ENCODE data around the gene LSG1. TPM values are rescaled to one million over a fixed set of nuclear protein-coding genes. Genes with fewer than 3 reads are reported as not detected.

LSG1 gene
- total RNA-seq: 10 to 100 TPM; 24.7 to 26.5 TPM

GRCh38 chr3:194671900-194672808 lies at the start of gene LSG1:
TSS of gene LSG1 (minus strand) at chr3:194672191. CDS start at chr3:194672162, 29 bp downstream.
- Mint-ChIP-seq H3K27ac (peak within 1 kb of the TSS; percentile 93), H3K4me1 (peaks cover 55% of the 10 kb centered on the region), H3K9me3 (no peaks in the 10 kb centered on the region), H3K27me3 (peaks cover 3% of the 10 kb centered on the region), H3K36me3 (ENCODE audit: low read depth) (peaks cover 20% of the 10 kb centered on the region), H3K4me3 (peak within 1 kb of the TSS; percentile 96)
- POLR2A ChIA-PET: interaction anchor here (0.8 to 7.6 kb wide), 19 partner anchors 11 to 872 kb away, joined by 3 to 71 read pairs (median 3); partner anchors contain the start of genes FAM43A and XXYLT1
- CTCF ChIA-PET: interaction anchor here (0.9 to 9.4 kb wide), 20 partner anchors 11 to 764 kb away, joined by 3 to 232 read pairs (median 5); partner anchors contain the start of genes FAM43A, TMEM44 and XXYLT1
- DNase-seq: peak; percentile 91

GRCh38 chr3:194720048-194720447 lies 48.1 kb upstream of the LSG1 start:
- CTCF ChIA-PET: interaction anchor here (0.8 kb wide), 1 partner anchor 33 kb away, joined by 3 read pairs; no protein-coding TSS in a partner anchor
- Mint-ChIP-seq H3K27me3 (peaks cover 5% of the 10 kb centered on the region), H3K9me3 (no peaks in the 10 kb centered on the region), H3K4me3 (no peak overlapping the region), H3K4me1 (peaks cover 5% of the 10 kb centered on the region), H3K36me3 (ENCODE audit: low read depth) (no peaks in the 10 kb centered on the region), H3K27ac (no peak overlapping the region)
- POLR2A ChIA-PET: no interaction called here
- no peak for DNase-seq

GRCh38 chr3:194718079-194718478 lies 46.1 kb upstream of the LSG1 start:
- no peak overlapping the region for H3K4me3 Mint-ChIP-seq
- no peak for DNase-seq
- CTCF ChIA-PET: no interaction called here
- POLR2A ChIA-PET: no interaction called here
- H3K27me3 Mint-ChIP-seq: peaks cover 4% of the 10 kb centered on the region
- H3K36me3 Mint-ChIP-seq (ENCODE audit: low read depth): no peaks in the 10 kb centered on the region
- H3K27ac Mint-ChIP-seq: no peak overlapping the region
- peaks cover 6% of the 10 kb centered on the region for H3K4me1 Mint-ChIP-seq
- H3K9me3 Mint-ChIP-seq: no peaks in the 10 kb centered on the region

- no peaks in the 10 kb centered on the region for H3K36me3 Mint-ChIP-seq (ENCODE audit: low read depth)
- H3K9me3 Mint-ChIP-seq: no peaks in the 10 kb centered on the region
- no peak overlapping the region for H3K27ac Mint-ChIP-seq
- H3K4me1 Mint-ChIP-seq: peaks cover 6% of the 10 kb centered on the region
- no peak for DNase-seq
- POLR2A ChIA-PET: interaction anchor here (1.0 kb wide), 1 partner anchor 29 kb away, joined by 3 read pairs; no protein-coding TSS in a partner anchor
- peaks cover 6% of the 10 kb centered on the region for H3K27me3 Mint-ChIP-seq
- CTCF ChIA-PET: no interaction called here
- H3K4me3 Mint-ChIP-seq: no peak overlapping the region
Observed at GRCh38 chr3:194715022-194715800, 43.2 kb upstream of the LSG1 start.

GRCh38 chr3:194714564-194714963 lies 42.6 kb upstream of the LSG1 start:
- Mint-ChIP-seq H3K4me3 (no peak overlapping the region), H3K27ac (no peak overlapping the region), H3K36me3 (ENCODE audit: low read depth) (no peaks in the 10 kb centered on the region), H3K9me3 (no peaks in the 10 kb centered on the region), H3K4me1 (peaks cover 6% of the 10 kb centered on the region), H3K27me3 (peaks cover 6% of the 10 kb centered on the region)
- ChIA-PET CTCF (no interaction called here), POLR2A (no interaction called here)
- no peak for DNase-seq

- DNase-seq: no peak
- ChIA-PET POLR2A (no interaction called here), CTCF (no interaction called here)
- Mint-ChIP-seq H3K36me3 (ENCODE audit: low read depth) (no peaks in the 10 kb centered on the region), H3K27ac (no peak overlapping the region), H3K27me3 (peaks cover 6% of the 10 kb centered on the region), H3K4me1 (peaks cover 6% of the 10 kb centered on the region), H3K9me3 (no peaks in the 10 kb centered on the region), H3K4me3 (no peak overlapping the region)
Observed at GRCh38 chr3:194714137-194714455, 42.1 kb upstream of the LSG1 start.

- no peak for DNase-seq
- Mint-ChIP-seq H3K27ac (no peak overlapping the region), H3K36me3 (ENCODE audit: low read depth) (no peaks in the 10 kb centered on the region), H3K27me3 (peaks cover 6% of the 10 kb centered on the region), H3K9me3 (no peaks in the 10 kb centered on the region), H3K4me1 (peaks cover 6% of the 10 kb centered on the region), H3K4me3 (no peak overlapping the region)
- ChIA-PET POLR2A (no interaction called here), CTCF (no interaction called here)
Observed at GRCh38 chr3:194713299-194714136, 41.5 kb upstream of the LSG1 start.

GRCh38 chr3:194711913-194712312 lies 39.9 kb upstream of the LSG1 start:
- Mint-ChIP-seq H3K36me3 (ENCODE audit: low read depth) (no peaks in the 10 kb centered on the region), H3K9me3 (no peaks in the 10 kb centered on the region), H3K4me3 (no peak overlapping the region), H3K27ac (no peak overlapping the region), H3K4me1 (peaks cover 6% of the 10 kb centered on the region), H3K27me3 (peaks cover 4% of the 10 kb centered on the region)
- no peak for DNase-seq
- POLR2A ChIA-PET: no interaction called here
- CTCF ChIA-PET: no interaction called here

GRCh38 chr3:194711286-194711685 lies 39.3 kb upstream of the LSG1 start:
- H3K27ac Mint-ChIP-seq: no peak overlapping the region
- POLR2A ChIA-PET: no interaction called here
- CTCF ChIA-PET: no interaction called here
- H3K4me3 Mint-ChIP-seq: no peak overlapping the region
- H3K4me1 Mint-ChIP-seq: peaks cover 6% of the 10 kb centered on the region
- H3K9me3 Mint-ChIP-seq: no peaks in the 10 kb centered on the region
- H3K27me3 Mint-ChIP-seq: peaks cover 3% of the 10 kb centered on the region
- H3K36me3 Mint-ChIP-seq (ENCODE audit: low read depth): no peaks in the 10 kb centered on the region
- no peak for DNase-seq

- Mint-ChIP-seq H3K27ac (no peak overlapping the region), H3K4me1 (no peaks in the 10 kb centered on the region), H3K36me3 (ENCODE audit: low read depth) (no peaks in the 10 kb centered on the region), H3K27me3 (peaks cover 6% of the 10 kb centered on the region), H3K9me3 (no peaks in the 10 kb centered on the region), H3K4me3 (no peak overlapping the region)
- POLR2A ChIA-PET: no interaction called here
- no peak for DNase-seq
- CTCF ChIA-PET: interaction anchor here (0.6 kb wide), 2 partner anchors 16 to 765 kb away, joined by 3 to 4 read pairs; no protein-coding TSS in a partner anchor
Observed at GRCh38 chr3:194707147-194707540, 35.2 kb upstream of the LSG1 start.

GRCh38 chr3:194705761-194706160 lies 33.8 kb upstream of the LSG1 start:
- H3K27ac Mint-ChIP-seq: no peak overlapping the region
- no peaks in the 10 kb centered on the region for H3K36me3 Mint-ChIP-seq (ENCODE audit: low read depth)
- no peaks in the 10 kb centered on the region for H3K9me3 Mint-ChIP-seq
- peaks cover 7% of the 10 kb centered on the region for H3K27me3 Mint-ChIP-seq
- no peak for DNase-seq
- H3K4me3 Mint-ChIP-seq: no peak overlapping the region
- CTCF ChIA-PET: no interaction called here
- H3K4me1 Mint-ChIP-seq: no peaks in the 10 kb centered on the region
- POLR2A ChIA-PET: no interaction called here

- Mint-ChIP-seq H3K4me3 (no peak overlapping the region), H3K27me3 (peaks cover 7% of the 10 kb centered on the region), H3K4me1 (no peaks in the 10 kb centered on the region), H3K36me3 (ENCODE audit: low read depth) (no peaks in the 10 kb centered on the region), H3K27ac (no peak overlapping the region), H3K9me3 (no peaks in the 10 kb centered on the region)
- DNase-seq: no peak
- CTCF ChIA-PET: no interaction called here
- POLR2A ChIA-PET: no interaction called here
Observed at GRCh38 chr3:194705227-194705626, 33.2 kb upstream of the LSG1 start.

GRCh38 chr3:194702545-194702944 lies 30.6 kb upstream of the LSG1 start:
- Mint-ChIP-seq H3K4me1 (no peaks in the 10 kb centered on the region), H3K27me3 (peaks cover 17% of the 10 kb centered on the region), H3K36me3 (ENCODE audit: low read depth) (no peaks in the 10 kb centered on the region), H3K9me3 (no peaks in the 10 kb centered on the region), H3K4me3 (no peak overlapping the region), H3K27ac (no peak overlapping the region)
- ChIA-PET CTCF (no interaction called here), POLR2A (no interaction called here)
- no peak for DNase-seq
